ENCODE results near the gene SNAPC2. TPM values are rescaled to one million over a fixed set of nuclear protein-coding genes. Genes with fewer than 3 reads are reported as not detected.
A peak's percentile ranks its signal among the peaks of the same experiment; 100 is the strongest.
"Not testable (repeated sequence)": the region's sequence is repeated elsewhere in the genome, so short reads cannot be mapped to it uniquely, and the experiment has no call there.

SNAPC2 gene
- total and polyA plus RNA-seq, 2 experiments from 2014 or later, result 22.5 to 42.1 TPM

- TF ChIP-seq CTCF (IDR thresholded peaks at IDR 0.05; ENCODE audit: low read depth, low read length), result no peak
- Histone ChIP-seq H3K27me3 (no peaks in the 10 kb centered on the region), H3K4me1 (ENCODE audit: low read depth) (no peaks in the 10 kb centered on the region), H3K36me3 (peaks cover 3% of the 10 kb centered on the region), H3K4me3 (no peak overlapping the region), H3K27ac (no peak overlapping the region), H3K9me3 (ENCODE audit: low read depth) (no peaks in the 10 kb centered on the region)
- DNase-seq (ENCODE audit: low read depth in 1 of 2, low spot score in 1 of 2), result no peak
These were observed 35.6 kb downstream of the SNAPC2 start for GRCh38 chr19:7955696-7956095.

GRCh38 chr19:7959211-7959610 lies 39.1 kb downstream of the SNAPC2 start:
- H3K36me3 ChIP-seq, result peaks cover 27% of the 10 kb centered on the region
- H3K27ac ChIP-seq, result peak overlapping the region; percentile 18
- no peaks in the 10 kb centered on the region for H3K9me3 ChIP-seq (ENCODE audit: low read depth)
- TF ChIP-seq CTCF (IDR thresholded peaks at IDR 0.05; ENCODE audit: low read depth, low read length), result no peak
- DNase-seq (ENCODE audit: low read depth in 1 of 2, low spot score in 1 of 2), result no peak
- H3K4me3 ChIP-seq, result no peak overlapping the region
- H3K27me3 ChIP-seq, result no peaks in the 10 kb centered on the region
- no peaks in the 10 kb centered on the region for H3K4me1 ChIP-seq (ENCODE audit: low read depth)

- not testable (repeated sequence) for H3K4me1 ChIP-seq (ENCODE audit: low read depth); H3K4me3 ChIP-seq; H3K27me3 ChIP-seq; H3K9me3 ChIP-seq (ENCODE audit: low read depth); DNase-seq (ENCODE audit: low read depth in 1 of 2, low spot score in 1 of 2)
- H3K27ac ChIP-seq, result peak overlapping the region; percentile 48
- H3K36me3 ChIP-seq, result peaks cover 37% of the 10 kb centered on the region
These were observed 40.9 kb downstream of the SNAPC2 start for GRCh38 chr19:7961082-7961481.

GRCh38 chr19:7961920-7962626 lies 41.9 kb downstream of the SNAPC2 start:
- H3K9me3 ChIP-seq (ENCODE audit: low read depth), result no peaks in the 10 kb centered on the region
- peaks cover 46% of the 10 kb centered on the region for H3K36me3 ChIP-seq
- no peak for DNase-seq (ENCODE audit: low read depth in 1 of 2, low spot score in 1 of 2)
- no peak for TF ChIP-seq CTCF (IDR thresholded peaks at IDR 0.05; ENCODE audit: low read depth, low read length)
- H3K27ac ChIP-seq, result no peak overlapping the region
- H3K4me1 ChIP-seq (ENCODE audit: low read depth), result no peaks in the 10 kb centered on the region
- H3K4me3 ChIP-seq, result no peak overlapping the region
- H3K27me3 ChIP-seq, result no peaks in the 10 kb centered on the region

- Histone ChIP-seq H3K36me3 (peaks cover 48% of the 10 kb centered on the region), H3K27me3 (no peaks in the 10 kb centered on the region), H3K4me1 (ENCODE audit: low read depth) (no peaks in the 10 kb centered on the region), H3K4me3 (no peak overlapping the region), H3K27ac (no peak overlapping the region), H3K9me3 (ENCODE audit: low read depth) (no peaks in the 10 kb centered on the region)
- TF ChIP-seq CTCF (IDR thresholded peaks at IDR 0.05; ENCODE audit: low read depth, low read length), result no peak
- DNase-seq (ENCODE audit: low read depth in 1 of 2, low spot score in 1 of 2), result no peak
These were observed 42.6 kb downstream of the SNAPC2 start for GRCh38 chr19:7962644-7963268.

GRCh38 chr19:7963566-7963965 lies 43.4 kb downstream of the SNAPC2 start:
- Histone ChIP-seq H3K9me3 (ENCODE audit: low read depth) (no peaks in the 10 kb centered on the region), H3K4me1 (ENCODE audit: low read depth) (no peaks in the 10 kb centered on the region), H3K36me3 (peaks cover 48% of the 10 kb centered on the region), H3K27ac (peak overlapping the region; percentile 28), H3K4me3 (no peak overlapping the region), H3K27me3 (no peaks in the 10 kb centered on the region)
- TF ChIP-seq CTCF (IDR thresholded peaks at IDR 0.05; ENCODE audit: low read depth, low read length), result no peak
- DNase-seq (ENCODE audit: low read depth in 1 of 2, low spot score in 1 of 2), result no peak
